ENCODE results near the gene AP3D1.

GRCh38 chr19:2157452-2157851 lies 6.1 kb upstream of the AP3D1 start:
- TF ChIP-seq POLR2AphosphoS5 (IDR thresholded peaks at IDR 0.05; ENCODE audit: low read depth, low read length) (no peak), POLR2A (IDR thresholded peaks at IDR 0.05; ENCODE audit: low read depth, low read length) (no peak), SPI1 (IDR thresholded peaks at IDR 0.05; ENCODE audit: low read depth, low read length) (no peak), TAF1 (IDR thresholded peaks at IDR 0.05; ENCODE audit: low read depth, low read length) (no peak)

Measured in GM12891 (cell line).